ENCODE results near the gene DAPK3.

GRCh38 chr19:3986260-3987041 lies 15.6 kb upstream of the DAPK3 start:
- TF ChIP-seq POLR2A (IDR thresholded peaks at IDR 0.05) (no peak), CTCF (IDR thresholded peaks at IDR 0.05) (peak; percentile 56 to 81 (median 60)), EP300 (IDR thresholded peaks at IDR 0.05) (peak in 1 of 2 donors; percentile 19)
